B cell (primary cell): ENCODE data around the gene BANP. TPM values are rescaled to one million over a fixed set of nuclear protein-coding genes. Genes with fewer than 3 reads are reported as not detected.
"Not testable (repeated sequence)": the region's sequence is repeated elsewhere in the genome, so short reads cannot be mapped to it uniquely, and the experiment has no call there.

Experiments used
- ATAC-seq: fragments of 200-7000 bp; cut with Tn5 transposase; one replicate; pipeline ENCODE4 v1.10.0; 2021; ENCODE audit warnings: low read depth, mild to moderate bottlenecking, moderate number of reproducible peaks, moderate library complexity
- CTCF ChIA-PET: fragments of 350-600 bp; sonication (Branson Sonifier 250); formaldehyde crosslinking; loops from one replicate; lab custom pipeline; 2021; ENCODE audit warnings: antibody characterized with exemption, inconsistent platforms; lab: Charles Lee
- POLR2A ChIA-PET: fragments of 350-600 bp; sonication (Branson Sonifier 250); formaldehyde crosslinking; loops from one replicate; lab custom pipeline; 2021; ENCODE audit warnings: antibody characterized with exemption; lab: Charles Lee
- DNase-seq: peaks from one replicate; pipeline ENCODE4 v3.0.0; 2013
- H2AFZ ChIP-seq: 2 replicates; pipeline ENCODE4 v1.6.1; 2012; ENCODE audit warnings: mild to moderate bottlenecking, low read depth, low read length; ENCODE audit not compliant: insufficient read depth, poor library complexity, severe bottlenecking
- H3K27ac ChIP-seq, 2 donors: 1 replicate in 1 of 2; 2 replicates in 1 of 2; pipeline ENCODE4 v1.5.1; 2012 to 2013; ENCODE audit warnings: low read length in 2 of 2, mild to moderate bottlenecking in 2 of 2, moderate library complexity in 1 of 2
- H3K27me3 ChIP-seq, 4 experiments: fragments of 200-600 bp in 1 of 4; sonication (generic) in 1 of 4; replicated peaks in 1 of 4; 1 replicate in 2 of 4; 2 replicates in 2 of 4; pipeline versions ENCODE4 v1.6.1 to v1.7.0; 2013 to 2016; ENCODE audit warnings: low read length in 3 of 4, mild to moderate bottlenecking in 2 of 4, mixed read lengths in 1 of 4, moderate library complexity in 1 of 4; ENCODE audit not compliant: insufficient read depth in 4 of 4, control insufficient read depth in 3 of 4; ENCODE audit errors: control extremely low read depth in 1 of 4
- H3K36me3 ChIP-seq, 2 experiments: replicated peaks in 1 of 2; 1 replicate in 1 of 2; 2 replicates in 1 of 2; pipeline versions ENCODE4 v1.6.1 to v1.7.1; 2013; ENCODE audit warnings: low read length in 1 of 2; ENCODE audit not compliant: insufficient read depth in 2 of 2, control insufficient read depth in 1 of 2; ENCODE audit errors: control extremely low read depth in 1 of 2, extremely low read depth in 1 of 2
- H3K4me1 ChIP-seq, 2 donors: fragments of 200-600 bp in 1 of 2; sonication (generic) in 1 of 2; 1 replicate in 1 of 2; 2 replicates in 1 of 2; pipeline versions ENCODE4 v1.5.1 to v1.6.1; 2013 to 2017; ENCODE audit warnings: low read length in 2 of 2; ENCODE audit not compliant: control insufficient read depth in 2 of 2, insufficient read depth in 2 of 2
- H3K4me2 ChIP-seq: replicated peaks from 2 replicates; pipeline ENCODE3; 2012; ENCODE audit warnings: mild to moderate bottlenecking, low read depth, low read length; ENCODE audit not compliant: poor library complexity, severe bottlenecking
- H3K4me3 ChIP-seq, 5 experiments: fragments of 200-600 bp in 1 of 5; sonication (generic) in 1 of 5; 1 replicate in 3 of 5; 2 replicates in 2 of 5; pipeline versions ENCODE4 v1.5.1 to v1.7.0; 2011 to 2016; ENCODE audit warnings: low read length in 4 of 5, mild to moderate bottlenecking in 4 of 5, low read depth in 2 of 5, control low read depth in 1 of 5, moderate library complexity in 1 of 5; ENCODE audit not compliant: insufficient read depth in 1 of 5; ENCODE audit errors: control extremely low read depth in 1 of 5, extremely low read depth in 1 of 5
- H3K79me2 ChIP-seq: fragments of 200-600 bp; sonication (generic); one replicate; pipeline ENCODE4 v1.6.0; 2016; ENCODE audit warnings: low read length; ENCODE audit not compliant: control insufficient read depth, insufficient read depth
- H3K9ac ChIP-seq: fragments of 200-600 bp; sonication (generic); 2 replicates; pipeline ENCODE4 v1.6.1; 2017; ENCODE audit warnings: mild to moderate bottlenecking, low read length, moderate library complexity
- H3K9me3 ChIP-seq, 3 donors: one replicate each; pipeline versions ENCODE4 v1.6.1 to v1.7.1; 2013; ENCODE audit warnings: low read length in 2 of 3; ENCODE audit not compliant: control insufficient read depth in 2 of 3, insufficient read depth in 1 of 3; ENCODE audit errors: control extremely low read depth in 1 of 3
- H4K20me1 ChIP-seq: 2 replicates; pipeline ENCODE4 v1.6.0; 2012; ENCODE audit warnings: mild to moderate bottlenecking, low read length; ENCODE audit not compliant: insufficient read depth, control insufficient read depth, poor library complexity, severe bottlenecking
- H3K27ac Mint-ChIP-seq: one replicate; pipeline ENCODE4 v1.8.0; 2021; ENCODE audit warnings: mixed read lengths
- H3K27me3 Mint-ChIP-seq: one replicate; pipeline ENCODE4 v1.8.0; 2021; ENCODE audit warnings: mixed read lengths
- H3K4me1 Mint-ChIP-seq: one replicate; pipeline ENCODE4 v1.8.0; 2021; ENCODE audit warnings: mixed read lengths
- H3K4me3 Mint-ChIP-seq: one replicate; pipeline ENCODE4 v1.8.0; 2021; ENCODE audit warnings: mixed read lengths
- H3K9me3 Mint-ChIP-seq: one replicate; pipeline ENCODE4 v1.8.0; 2022; ENCODE audit warnings: mixed read lengths; ENCODE audit not compliant: insufficient read depth
- EZH2 ChIP-seq: IDR thresholded peaks from 2 replicates; pipeline ENCODE4 v1.6.1; 2012; ENCODE audit warnings: borderline replicate concordance, low read depth, mild to moderate bottlenecking, moderate library complexity, low read length; ENCODE audit not compliant: insufficient read depth, poor library complexity, severe bottlenecking
- WGBS: methylation state at CpG from one replicate; pipeline ENCODE4 v1.1.5; 2013; ENCODE audit warnings: missing lambda C conversion rate; ENCODE audit not compliant: insufficient coverage; 5-methylcytosine and 5-hydroxymethylcytosine counted together
- intact Hi-C: fragments of 100-400 bp; cut with micrococcal nuclease; formaldehyde crosslinking; loops from one replicate; pipeline ENCODE4 v1.10.0; 2022
- polyA plus RNA-seq: library from polyadenylated mRNA; depleted of rRNA; stranded (reverse); fragments of >200 nt; gene quantifications from 2 replicates; pipeline ENCODE4 v1.2.3, GENCODE V29; 2012
- total RNA-seq, 2 donors: library from RNA; stranded (reverse); fragments of 120-200 nt in 1 of 2; gene quantifications; 1 replicate in 1 of 2; 2 replicates in 1 of 2; pipeline versions ENCODE4 v1.2.3 to v1.2.4, GENCODE V29; 2013 to 2022
- TF ChIP-seq, protein P1 (sequence below): fragments of 200-600 bp; IDR thresholded peaks from one replicate; pipeline ENCODE4 v1.8.0; 2022; ENCODE audit warnings: antibody characterized with exemption, mild to moderate bottlenecking

BANP gene
- total and polyA plus RNA-seq, 2 donors (not counting 1 experiment from before 2014, with no cell fraction given) = 44.4 to 181 TPM

DNA sequence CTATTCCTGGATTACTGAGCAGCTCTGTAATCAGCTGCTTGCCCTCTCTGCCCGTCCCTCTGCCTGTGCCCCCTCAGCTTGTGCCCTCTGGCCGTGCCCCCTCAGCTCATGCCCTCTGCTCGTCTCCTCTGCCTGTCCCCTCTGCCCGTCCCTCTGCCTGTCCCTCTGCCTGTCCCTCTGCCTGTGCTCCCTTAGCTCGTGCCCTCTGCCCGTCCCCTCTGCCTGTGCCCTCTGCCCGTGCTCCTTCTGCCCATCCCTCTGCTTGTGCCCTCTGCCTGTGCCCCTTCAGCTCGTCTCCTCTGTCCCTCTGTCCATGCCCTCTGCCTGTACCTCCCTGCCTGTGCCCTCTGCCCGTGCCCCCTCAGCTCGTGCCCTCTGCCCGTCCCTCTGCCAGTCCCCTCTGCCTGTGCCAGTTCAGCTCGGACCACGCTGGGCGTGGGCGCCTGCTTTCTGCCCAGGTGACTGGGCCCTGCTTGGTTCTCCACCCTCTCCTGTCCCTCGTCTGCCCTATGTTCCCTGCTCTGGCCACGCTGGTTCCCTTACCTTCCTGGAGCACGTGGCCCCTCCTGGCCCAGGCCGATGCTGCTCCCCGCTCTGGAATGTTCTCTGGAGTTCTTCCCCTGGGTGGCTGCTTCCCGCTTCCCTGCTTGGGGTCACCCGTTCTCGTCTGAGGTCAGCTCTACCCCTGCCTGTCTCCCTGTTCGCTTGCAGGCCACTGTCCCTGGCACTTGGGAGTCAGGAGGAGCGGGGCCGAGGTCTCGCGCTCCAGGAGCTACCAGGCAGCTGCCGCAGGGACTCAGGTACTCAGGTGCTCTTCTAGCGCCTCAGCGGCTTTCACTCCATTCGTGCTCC is 63.9 kb downstream of the BANP start:
- peaks cover 44% of the 10 kb centered on the region for H3K79me2 ChIP-seq
- Mint-ChIP-seq H3K27me3 (no peaks in the 10 kb centered on the region), H3K4me3 (no peak overlapping the region), H3K9me3 (no peaks in the 10 kb centered on the region), H3K27ac (no peak overlapping the region), H3K4me1 (no peaks in the 10 kb centered on the region)
- DNase-seq (no peak), ATAC-seq (no peak)
- no peak overlapping the region for H3K4me2 ChIP-seq
- H3K36me3 ChIP-seq = peaks cover 0 to 53% of the 10 kb centered on the region in 2 experiments
- CTCF ChIA-PET = no interaction called here
- H3K4me1 ChIP-seq = no peaks in the 10 kb centered on the region
- H3K4me3 ChIP-seq = no peak overlapping the region
- TF ChIP-seq EZH2 = no peak
- TF ChIP-seq, protein P1, sequence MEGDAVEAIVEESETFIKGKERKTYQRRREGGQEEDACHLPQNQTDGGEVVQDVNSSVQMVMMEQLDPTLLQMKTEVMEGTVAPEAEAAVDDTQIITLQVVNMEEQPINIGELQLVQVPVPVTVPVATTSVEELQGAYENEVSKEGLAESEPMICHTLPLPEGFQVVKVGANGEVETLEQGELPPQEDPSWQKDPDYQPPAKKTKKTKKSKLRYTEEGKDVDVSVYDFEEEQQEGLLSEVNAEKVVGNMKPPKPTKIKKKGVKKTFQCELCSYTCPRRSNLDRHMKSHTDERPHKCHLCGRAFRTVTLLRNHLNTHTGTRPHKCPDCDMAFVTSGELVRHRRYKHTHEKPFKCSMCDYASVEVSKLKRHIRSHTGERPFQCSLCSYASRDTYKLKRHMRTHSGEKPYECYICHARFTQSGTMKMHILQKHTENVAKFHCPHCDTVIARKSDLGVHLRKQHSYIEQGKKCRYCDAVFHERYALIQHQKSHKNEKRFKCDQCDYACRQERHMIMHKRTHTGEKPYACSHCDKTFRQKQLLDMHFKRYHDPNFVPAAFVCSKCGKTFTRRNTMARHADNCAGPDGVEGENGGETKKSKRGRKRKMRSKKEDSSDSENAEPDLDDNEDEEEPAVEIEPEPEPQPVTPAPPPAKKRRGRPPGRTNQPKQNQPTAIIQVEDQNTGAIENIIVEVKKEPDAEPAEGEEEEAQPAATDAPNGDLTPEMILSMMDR = no peak
- intact Hi-C loops = no loop called here
- H3K27me3 ChIP-seq = no peaks in the 10 kb centered on the region
- peaks cover 20% of the 10 kb centered on the region for H4K20me1 ChIP-seq
- H3K27ac ChIP-seq = no peak overlapping the region
- H2AFZ ChIP-seq = no peak overlapping the region
- POLR2A ChIA-PET = interaction anchor here (0.9 kb wide), 1 partner anchor 14 kb away, joined by 6 read pairs; no protein-coding TSS in a partner anchor
- H3K9ac ChIP-seq = no peak overlapping the region
- WGBS = 94% methylated on average over 27 of the region's 32 CpGs
- H3K9me3 ChIP-seq = no peaks in the 10 kb centered on the region

DNA sequence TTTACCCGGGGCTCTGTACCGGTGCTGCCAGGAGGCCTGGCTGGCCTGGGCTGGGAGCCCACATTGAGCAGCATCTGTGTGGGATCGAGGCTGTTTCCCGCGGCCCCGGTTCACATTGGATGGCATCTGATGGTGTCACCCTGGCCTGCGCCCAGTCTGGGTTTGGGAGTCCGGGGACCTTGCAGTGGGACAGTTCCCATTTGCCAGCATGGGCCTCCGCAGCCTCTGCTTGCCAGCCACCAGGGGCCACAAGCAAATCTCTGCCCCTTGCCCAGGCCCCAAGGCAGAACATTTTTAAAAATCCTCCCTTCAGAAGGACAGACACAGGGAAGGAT is 64.5 kb downstream of the BANP start:
- no peak for DNase-seq
- TF ChIP-seq, protein P1 = no peak
- no peak for TF ChIP-seq EZH2
- Histone ChIP-seq H3K4me3 (no peak overlapping the region), H4K20me1 (peaks cover 26% of the 10 kb centered on the region), H3K4me1 (no peaks in the 10 kb centered on the region), H3K4me2 (no peak overlapping the region), H3K79me2 (peaks cover 47% of the 10 kb centered on the region), H3K27me3 (no peaks in the 10 kb centered on the region), H3K36me3 (peaks cover 0 to 51% of the 10 kb centered on the region in 2 experiments), H3K9me3 (no peaks in the 10 kb centered on the region), H3K27ac (no peak overlapping the region), H2AFZ (no peak overlapping the region), H3K9ac (no peak overlapping the region)
- CTCF ChIA-PET = no interaction called here
- no peak for ATAC-seq
- POLR2A ChIA-PET = no interaction called here
- Mint-ChIP-seq H3K9me3 (no peaks in the 10 kb centered on the region), H3K4me3 (no peak overlapping the region), H3K27ac (no peak overlapping the region), H3K4me1 (no peaks in the 10 kb centered on the region), H3K27me3 (no peaks in the 10 kb centered on the region)
- 96% methylated on average over 9 of the region's 9 CpGs for WGBS
- intact Hi-C loops = no loop called here

DNA sequence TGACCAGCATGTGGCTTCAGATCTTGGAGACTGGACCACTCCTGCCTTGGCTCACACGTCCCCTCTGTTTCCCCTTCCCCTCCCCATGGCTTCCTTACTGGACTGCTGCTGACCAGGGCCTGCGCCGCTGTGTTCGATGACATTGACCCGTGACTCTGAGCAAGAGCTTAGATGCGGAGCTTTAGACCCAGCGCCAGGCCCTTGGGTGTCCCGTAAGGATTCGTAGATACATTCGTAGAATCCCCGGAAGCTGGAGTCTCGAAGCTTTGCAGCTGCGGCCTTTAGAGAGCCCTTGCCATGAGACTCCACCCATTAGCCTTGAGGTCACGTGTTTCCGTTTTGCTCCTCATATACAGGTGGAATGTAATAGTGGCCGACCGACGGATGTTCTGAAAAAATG is 65.2 kb downstream of the BANP start:
- Histone ChIP-seq H3K36me3 (peaks cover 0 to 46% of the 10 kb centered on the region in 2 experiments), H4K20me1 (peaks cover 32% of the 10 kb centered on the region), H3K79me2 (peaks cover 48% of the 10 kb centered on the region)
- H2AFZ ChIP-seq, H3K27me3 ChIP-seq, H3K27ac ChIP-seq, H3K4me1 ChIP-seq, H3K4me3 Mint-ChIP-seq, intact Hi-C loops, H3K4me1 Mint-ChIP-seq, H3K27ac Mint-ChIP-seq, POLR2A ChIA-PET, H3K4me3 ChIP-seq, H3K4me2 ChIP-seq, DNase-seq, H3K9me3 ChIP-seq, CTCF ChIA-PET, H3K9ac ChIP-seq, H3K9me3 Mint-ChIP-seq, ATAC-seq, H3K27me3 Mint-ChIP-seq: not testable (repeated sequence)
- WGBS = 92% methylated on average over 17 of the region's 18 CpGs
